Measurements from ENCODE around the gene BLOC1S1. TPM values are rescaled to one million over a fixed set of nuclear protein-coding genes. Genes with fewer than 3 reads are reported as not detected.
"Not testable (repeated sequence)": the region's sequence is repeated elsewhere in the genome, so short reads cannot be mapped to it uniquely, and the experiment has no call there.

BLOC1S1 gene
- total and polyA plus RNA-seq, 12 donors: 180 to 1,005 (median 227) TPM

DNA sequence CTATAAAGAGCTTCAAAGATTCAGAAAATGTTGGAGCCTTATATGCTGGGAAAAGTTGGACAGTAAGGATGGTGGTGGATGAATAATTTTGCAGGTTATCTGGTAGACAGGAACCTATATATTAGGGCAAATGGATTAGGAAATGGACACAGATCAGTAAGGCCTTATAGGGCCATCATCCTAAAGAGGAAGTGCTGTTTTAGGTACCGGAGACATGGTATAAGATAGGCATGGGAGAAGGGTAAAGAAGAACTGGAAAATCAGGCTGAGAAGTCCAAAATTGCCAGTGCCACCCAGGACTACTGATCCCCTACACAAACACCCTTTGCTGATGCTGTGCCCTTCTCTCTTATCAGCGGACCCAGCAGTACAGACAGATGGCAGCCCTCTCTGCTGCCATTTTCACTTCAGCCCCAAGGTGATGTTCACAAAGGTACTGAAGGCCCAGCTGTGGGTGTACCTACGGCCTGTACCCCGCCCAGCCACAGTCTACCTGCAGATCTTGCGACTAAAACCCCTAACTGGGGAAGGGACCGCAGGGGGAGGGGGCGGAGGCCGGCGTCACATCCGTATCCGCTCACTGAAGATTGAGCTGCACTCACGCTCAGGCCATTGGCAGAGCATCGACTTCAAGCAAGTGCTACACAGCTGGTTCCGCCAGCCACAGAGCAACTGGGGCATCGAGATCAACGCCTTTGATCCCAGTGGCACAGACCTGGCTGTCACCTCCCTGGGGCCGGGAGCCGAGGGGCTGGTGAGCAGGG lies 32.6 kb downstream of the BLOC1S1 start:
- Histone ChIP-seq H3K27me3 (no peaks in the 10 kb centered on the region), H3K4me1 (replicated peaks in 1 of 2) (peaks cover 8 to 15% of the 10 kb centered on the region in 2 donors), H3K9me3 (replicated peaks in 1 of 3) (no peaks in the 10 kb centered on the region), H3K27ac (no peak overlapping the region), H3K36me3 (replicated peaks in 1 of 2) (peaks cover 0 to 23% of the 10 kb centered on the region in 2 donors), H3K4me3 (no peak overlapping the region)
- DNase-seq: peak in 1 of 7 donors; percentile 52
- TF ChIP-seq, protein P1, sequence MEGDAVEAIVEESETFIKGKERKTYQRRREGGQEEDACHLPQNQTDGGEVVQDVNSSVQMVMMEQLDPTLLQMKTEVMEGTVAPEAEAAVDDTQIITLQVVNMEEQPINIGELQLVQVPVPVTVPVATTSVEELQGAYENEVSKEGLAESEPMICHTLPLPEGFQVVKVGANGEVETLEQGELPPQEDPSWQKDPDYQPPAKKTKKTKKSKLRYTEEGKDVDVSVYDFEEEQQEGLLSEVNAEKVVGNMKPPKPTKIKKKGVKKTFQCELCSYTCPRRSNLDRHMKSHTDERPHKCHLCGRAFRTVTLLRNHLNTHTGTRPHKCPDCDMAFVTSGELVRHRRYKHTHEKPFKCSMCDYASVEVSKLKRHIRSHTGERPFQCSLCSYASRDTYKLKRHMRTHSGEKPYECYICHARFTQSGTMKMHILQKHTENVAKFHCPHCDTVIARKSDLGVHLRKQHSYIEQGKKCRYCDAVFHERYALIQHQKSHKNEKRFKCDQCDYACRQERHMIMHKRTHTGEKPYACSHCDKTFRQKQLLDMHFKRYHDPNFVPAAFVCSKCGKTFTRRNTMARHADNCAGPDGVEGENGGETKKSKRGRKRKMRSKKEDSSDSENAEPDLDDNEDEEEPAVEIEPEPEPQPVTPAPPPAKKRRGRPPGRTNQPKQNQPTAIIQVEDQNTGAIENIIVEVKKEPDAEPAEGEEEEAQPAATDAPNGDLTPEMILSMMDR (IDR thresholded peaks at IDR 0.05): no peak
- TF ChIP-seq POLR2A (IDR thresholded peaks at IDR 0.05): no peak
- intact Hi-C loops (cut with DNase I): loop anchor here in 1 of 2 donors (10.0 kb wide), 1 partner anchor 56 kb away; no protein-coding TSS in a partner anchor
- 92 to 94% (median 93%) methylated on average over 10 to 18 of the region's 18 CpGs for WGBS, 4 donors

- no peak overlapping the region for H3K4me3 ChIP-seq
- TF ChIP-seq POLR2A (IDR thresholded peaks at IDR 0.05): no peak
- TF ChIP-seq, protein P1 (IDR thresholded peaks at IDR 0.05): no peak
- intact Hi-C loops (cut with DNase I): no loop called here
- no peaks in the 10 kb centered on the region for H3K4me1 ChIP-seq (replicated peaks in 1 of 2)
- no peak overlapping the region for H3K27ac ChIP-seq
- H3K27me3 ChIP-seq: no peaks in the 10 kb centered on the region
- no peaks in the 10 kb centered on the region for H3K9me3 ChIP-seq (replicated peaks in 1 of 3)
- peaks cover 0 to 61% of the 10 kb centered on the region in 2 donors for H3K36me3 ChIP-seq (replicated peaks in 1 of 2)
- 64 to 82% (median 76%) methylated on average over 2 of the region's 2 CpGs for WGBS, 4 donors
- no peak for DNase-seq
These were observed 39.4 kb downstream of the BLOC1S1 start for GRCh38 chr12:55755246-55755645.

DNA sequence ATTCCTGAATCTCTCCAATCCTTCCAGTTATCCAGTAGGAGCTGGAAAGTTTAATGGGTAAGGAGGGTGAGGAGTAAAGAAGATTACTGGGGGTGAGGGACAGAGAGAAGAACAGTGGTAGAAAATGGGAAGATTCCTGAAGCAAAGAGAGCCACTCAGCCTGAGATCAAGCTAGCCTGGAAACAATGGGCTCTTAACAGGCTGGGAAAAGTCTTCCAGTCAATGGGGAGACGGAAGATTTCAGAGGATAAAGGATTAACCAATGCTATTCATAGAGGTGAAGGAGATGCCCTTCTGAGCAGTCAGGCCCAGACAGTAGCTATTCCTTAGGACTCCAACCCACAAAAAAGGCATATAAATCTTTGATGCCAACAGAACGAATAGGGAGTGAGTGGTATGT lies 41.9 kb downstream of the BLOC1S1 start:
- Histone ChIP-seq H3K36me3 (replicated peaks in 1 of 2) (peaks cover 0 to 54% of the 10 kb centered on the region in 2 donors), H3K9me3 (replicated peaks in 1 of 3) (no peaks in the 10 kb centered on the region), H3K4me3 (no peak overlapping the region), H3K27ac (no peak overlapping the region), H3K4me1 (replicated peaks in 1 of 2) (no peaks in the 10 kb centered on the region), H3K27me3 (no peaks in the 10 kb centered on the region)
- DNase-seq: no peak
- TF ChIP-seq, protein P1 (IDR thresholded peaks at IDR 0.05): no peak
- no peak for TF ChIP-seq POLR2A (IDR thresholded peaks at IDR 0.05)
- WGBS, 4 donors: 71 to 90% (median 79%) methylated on average over 2 of the region's 2 CpGs
- intact Hi-C loops (cut with DNase I): no loop called here

- H3K4me1 ChIP-seq (replicated peaks in 1 of 2); H3K4me3 ChIP-seq; H3K27me3 ChIP-seq; intact Hi-C loops (cut with DNase I); DNase-seq; H3K9me3 ChIP-seq (replicated peaks in 1 of 3); H3K27ac ChIP-seq: not testable (repeated sequence)
- WGBS, 4 donors: 94 to 100% (median 98%) methylated on average over 4 of the region's 4 CpGs
- H3K36me3 ChIP-seq (replicated peaks in 1 of 2): peaks cover 0 to 52% of the 10 kb centered on the region in 2 donors
These were observed 42.7 kb downstream of the BLOC1S1 start for GRCh38 chr12:55758575-55758974.

GRCh38 chr12:55760663-55761062 lies 44.8 kb downstream of the BLOC1S1 start:
- no peaks in the 10 kb centered on the region for H3K9me3 ChIP-seq (replicated peaks in 1 of 3)
- no peaks in the 10 kb centered on the region for H3K27me3 ChIP-seq
- intact Hi-C loops (cut with DNase I): no loop called here
- no peak for DNase-seq
- TF ChIP-seq, protein P1 (IDR thresholded peaks at IDR 0.05): no peak
- no peak for TF ChIP-seq POLR2A (IDR thresholded peaks at IDR 0.05)
- no peak overlapping the region for H3K27ac ChIP-seq
- H3K4me1 ChIP-seq (replicated peaks in 1 of 2): no peaks in the 10 kb centered on the region
- no peak overlapping the region for H3K4me3 ChIP-seq
- WGBS, 4 donors: 89 to 96% (median 93%) methylated on average over 6 of the region's 6 CpGs
- peaks cover 0 to 55% of the 10 kb centered on the region in 2 donors for H3K36me3 ChIP-seq (replicated peaks in 1 of 2)
